ENCODE measurements around the gene DKK3.
A peak's percentile ranks its signal among the peaks of the same experiment; 100 is the strongest.

Gene DKK3

GRCh38 chr11:12007769-12008737 lies at the start of gene DKK3:
Gene DKK3, minus strand, starts transcription at chr11:12008626. Its CDS starts 44 bp downstream, at chr11:12008582.
- no peaks in the 10 kb centered on the region for H3K36me3 ChIP-seq (ENCODE audit: control insufficient read depth, insufficient read depth, low read length)
- H3K4me1 ChIP-seq (ENCODE audit: control insufficient read depth, insufficient read depth, low read length): peaks cover 7% of the 10 kb centered on the region
- peak within 1 kb of the TSS; percentile 40 for H3K9ac ChIP-seq (ENCODE audit: low read length)
- no peaks in the 10 kb centered on the region for H3K9me3 ChIP-seq (ENCODE audit: control insufficient read depth, low read length)
- H3K4me3 ChIP-seq (ENCODE audit: low read length): peak within 1 kb of the TSS; percentile 33
- peaks cover 7% of the 10 kb centered on the region for H3K27me3 ChIP-seq (ENCODE audit: control insufficient read depth, insufficient read depth, low read length)

GRCh38 chr11:12057299-12057980 lies 49.0 kb upstream of the DKK3 start:
- Histone ChIP-seq H3K9me3 (ENCODE audit: control insufficient read depth, low read length) (no peaks in the 10 kb centered on the region), H3K36me3 (ENCODE audit: control insufficient read depth, insufficient read depth, low read length) (no peaks in the 10 kb centered on the region), H3K4me3 (ENCODE audit: low read length) (no peak overlapping the region), H3K4me1 (ENCODE audit: control insufficient read depth, insufficient read depth, low read length) (peaks cover 16% of the 10 kb centered on the region), H3K27me3 (ENCODE audit: control insufficient read depth, insufficient read depth, low read length) (no peaks in the 10 kb centered on the region), H3K9ac (ENCODE audit: low read length) (no peak overlapping the region)

DNA sequence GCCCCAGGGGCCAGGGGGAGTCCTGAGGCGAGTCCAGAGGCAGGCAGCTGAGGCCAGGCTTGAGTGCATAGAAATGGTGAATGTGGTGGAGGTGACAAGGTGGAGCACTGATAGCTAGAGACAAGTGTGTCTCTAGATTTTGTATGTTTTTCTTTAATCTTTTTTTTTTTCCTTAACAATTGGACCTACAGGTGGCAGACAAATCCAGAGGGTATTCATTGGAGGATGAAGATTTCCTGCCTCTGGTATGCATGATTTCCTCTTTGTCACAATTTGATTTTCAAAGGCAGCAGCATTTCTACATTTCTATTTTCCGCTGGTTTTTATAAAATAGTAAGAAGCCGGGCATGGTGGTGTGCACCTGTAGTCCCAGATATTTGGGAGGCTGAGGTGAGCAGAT lies 47.7 kb upstream of the DKK3 start:
- Histone ChIP-seq H3K36me3 (ENCODE audit: control insufficient read depth, insufficient read depth, low read length) (no peaks in the 10 kb centered on the region), H3K4me3 (ENCODE audit: low read length) (no peak overlapping the region), H3K4me1 (ENCODE audit: control insufficient read depth, insufficient read depth, low read length) (peaks cover 24% of the 10 kb centered on the region), H3K27me3 (ENCODE audit: control insufficient read depth, insufficient read depth, low read length) (no peaks in the 10 kb centered on the region), H3K9me3 (ENCODE audit: control insufficient read depth, low read length) (no peaks in the 10 kb centered on the region), H3K9ac (ENCODE audit: low read length) (no peak overlapping the region)

GRCh38 chr11:12053606-12054361 lies 45.4 kb upstream of the DKK3 start:
- Histone ChIP-seq H3K4me1 (ENCODE audit: control insufficient read depth, insufficient read depth, low read length) (peaks cover 34% of the 10 kb centered on the region), H3K9ac (ENCODE audit: low read length) (no peak overlapping the region), H3K9me3 (ENCODE audit: control insufficient read depth, low read length) (no peaks in the 10 kb centered on the region), H3K4me3 (ENCODE audit: low read length) (no peak overlapping the region), H3K36me3 (ENCODE audit: control insufficient read depth, insufficient read depth, low read length) (no peaks in the 10 kb centered on the region), H3K27me3 (ENCODE audit: control insufficient read depth, insufficient read depth, low read length) (no peaks in the 10 kb centered on the region)

GRCh38 chr11:12052676-12053605 lies 44.5 kb upstream of the DKK3 start:
- no peaks in the 10 kb centered on the region for H3K36me3 ChIP-seq (ENCODE audit: control insufficient read depth, insufficient read depth, low read length)
- no peaks in the 10 kb centered on the region for H3K9me3 ChIP-seq (ENCODE audit: control insufficient read depth, low read length)
- H3K4me1 ChIP-seq (ENCODE audit: control insufficient read depth, insufficient read depth, low read length): peaks cover 34% of the 10 kb centered on the region
- H3K4me3 ChIP-seq (ENCODE audit: low read length): no peak overlapping the region
- no peak overlapping the region for H3K9ac ChIP-seq (ENCODE audit: low read length)
- no peaks in the 10 kb centered on the region for H3K27me3 ChIP-seq (ENCODE audit: control insufficient read depth, insufficient read depth, low read length)

GRCh38 chr11:12051287-12051662 lies 42.8 kb upstream of the DKK3 start:
- Histone ChIP-seq H3K9ac (ENCODE audit: low read length) (no peak overlapping the region), H3K36me3 (ENCODE audit: control insufficient read depth, insufficient read depth, low read length) (no peaks in the 10 kb centered on the region), H3K9me3 (ENCODE audit: control insufficient read depth, low read length) (no peaks in the 10 kb centered on the region), H3K4me3 (ENCODE audit: low read length) (no peak overlapping the region), H3K4me1 (ENCODE audit: control insufficient read depth, insufficient read depth, low read length) (peaks cover 43% of the 10 kb centered on the region), H3K27me3 (ENCODE audit: control insufficient read depth, insufficient read depth, low read length) (no peaks in the 10 kb centered on the region)

GRCh38 chr11:12050470-12051286 lies 42.3 kb upstream of the DKK3 start:
- Histone ChIP-seq H3K36me3 (ENCODE audit: control insufficient read depth, insufficient read depth, low read length) (no peaks in the 10 kb centered on the region), H3K4me1 (ENCODE audit: control insufficient read depth, insufficient read depth, low read length) (peaks cover 43% of the 10 kb centered on the region), H3K27me3 (ENCODE audit: control insufficient read depth, insufficient read depth, low read length) (no peaks in the 10 kb centered on the region), H3K9ac (ENCODE audit: low read length) (no peak overlapping the region), H3K9me3 (ENCODE audit: control insufficient read depth, low read length) (no peaks in the 10 kb centered on the region), H3K4me3 (ENCODE audit: low read length) (no peak overlapping the region)

- Histone ChIP-seq H3K36me3 (ENCODE audit: control insufficient read depth, insufficient read depth, low read length) (no peaks in the 10 kb centered on the region), H3K4me1 (ENCODE audit: control insufficient read depth, insufficient read depth, low read length) (peaks cover 49% of the 10 kb centered on the region), H3K9me3 (ENCODE audit: control insufficient read depth, low read length) (no peaks in the 10 kb centered on the region), H3K9ac (ENCODE audit: low read length) (no peak overlapping the region), H3K27me3 (ENCODE audit: control insufficient read depth, insufficient read depth, low read length) (no peaks in the 10 kb centered on the region), H3K4me3 (ENCODE audit: low read length) (no peak overlapping the region)
Observed at GRCh38 chr11:12048936-12049790, 40.7 kb upstream of the DKK3 start.

DNA sequence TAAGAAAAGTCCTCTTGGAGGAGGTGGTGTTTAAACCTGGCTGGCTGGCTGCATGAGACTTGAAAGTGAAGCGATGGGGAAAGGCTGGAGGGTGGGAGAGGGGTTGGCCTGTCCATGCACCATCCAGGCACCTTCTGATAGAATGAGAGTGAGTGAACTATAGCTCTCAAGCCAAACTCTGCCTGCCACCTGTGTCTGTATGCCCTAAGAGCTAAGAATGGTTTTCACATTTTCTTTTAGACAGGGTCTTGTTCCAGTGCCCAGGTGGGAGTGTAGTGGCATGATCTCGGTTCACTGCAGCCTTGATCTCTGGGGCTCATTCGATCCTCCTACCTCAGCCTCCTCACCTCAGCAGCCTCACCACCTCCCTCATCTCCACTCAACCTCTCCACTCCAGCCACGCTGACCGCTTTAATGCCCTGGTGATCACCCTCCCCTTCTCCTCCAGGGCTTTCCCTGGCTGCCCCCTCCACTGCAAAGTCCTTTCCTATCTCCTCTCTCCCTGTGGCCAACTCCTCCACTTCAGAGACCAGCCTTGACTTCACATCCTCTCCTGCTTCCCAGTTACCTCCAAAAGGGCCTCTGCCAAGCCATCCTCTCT lies 38.3 kb upstream of the DKK3 start:
- H3K4me3 ChIP-seq (ENCODE audit: low read length): no peak overlapping the region
- peaks cover 35% of the 10 kb centered on the region for H3K4me1 ChIP-seq (ENCODE audit: control insufficient read depth, insufficient read depth, low read length)
- no peaks in the 10 kb centered on the region for H3K9me3 ChIP-seq (ENCODE audit: control insufficient read depth, low read length)
- no peaks in the 10 kb centered on the region for H3K27me3 ChIP-seq (ENCODE audit: control insufficient read depth, insufficient read depth, low read length)
- H3K9ac ChIP-seq (ENCODE audit: low read length): no peak overlapping the region
- no peaks in the 10 kb centered on the region for H3K36me3 ChIP-seq (ENCODE audit: control insufficient read depth, insufficient read depth, low read length)
